Naive thymus-derived CD4-positive, alpha-beta T cell (primary cell): ENCODE results near the gene EEF1G. TPM values are rescaled to one million over a fixed set of nuclear protein-coding genes. Genes with fewer than 3 reads are reported as not detected.
A peak's percentile ranks its signal among the peaks of the same experiment; 100 is the strongest.
"Not testable (repeated sequence)": the region's sequence is repeated elsewhere in the genome, so short reads cannot be mapped to it uniquely, and the experiment has no call there.

Experiments
- ATAC-seq: fragments of 150-1000 bp; cut with Tn5 transposase; 2 replicates; pipeline ENCODE4 v1.10.0; 2021; ENCODE audit warnings: mild to moderate bottlenecking, moderate library complexity
- CTCF ChIA-PET: fragments of 350-600 bp; sonication (Branson Sonifier 250); formaldehyde crosslinking; loops from one replicate; lab custom pipeline; 2021; ENCODE audit warnings: antibody characterized with exemption; lab: Charles Lee
- POLR2A ChIA-PET: fragments of 350-600 bp; sonication (Branson Sonifier 250); formaldehyde crosslinking; loops from one replicate; lab custom pipeline; 2021; ENCODE audit warnings: antibody characterized with exemption, inconsistent platforms; lab: Charles Lee
- DNase-seq, 9 donors: peaks; one replicate each; pipeline versions ENCODE4 v3.0.0 to v3.0.0-alpha.2; 2020 to 2022; ENCODE audit warnings: mixed read lengths in 1 of 9
- H3K27ac ChIP-seq: one replicate; pipeline ENCODE4 v1.7.0; 2013; ENCODE audit warnings: mild to moderate bottlenecking, low read depth, low read length, moderate library complexity
- H3K27me3 ChIP-seq, 2 donors: one replicate each; pipeline ENCODE4 v1.7.0; 2013; ENCODE audit warnings: low read length in 2 of 2, mild to moderate bottlenecking in 2 of 2, moderate library complexity in 2 of 2; ENCODE audit not compliant: control insufficient read depth in 2 of 2, insufficient read depth in 2 of 2
- H3K36me3 ChIP-seq, 3 experiments: 1 replicate in 2 of 3; 2 replicates in 1 of 3; pipeline ENCODE4 v1.7.0; 2013; ENCODE audit warnings: low read length in 3 of 3, mild to moderate bottlenecking in 3 of 3, moderate library complexity in 1 of 3; ENCODE audit not compliant: insufficient read depth in 3 of 3, control insufficient read depth in 2 of 3
- H3K4me1 ChIP-seq, 2 donors: one replicate each; pipeline ENCODE4 v1.7.0; 2013; ENCODE audit warnings: low read length in 2 of 2, mild to moderate bottlenecking in 2 of 2, moderate library complexity in 1 of 2; ENCODE audit not compliant: control insufficient read depth in 2 of 2, insufficient read depth in 2 of 2
- H3K4me3 ChIP-seq: 2 replicates; pipeline ENCODE4 v1.7.0; 2013; ENCODE audit warnings: mild to moderate bottlenecking, low read length
- H3K9me3 ChIP-seq, 3 experiments: 1 replicate in 2 of 3; 2 replicates in 1 of 3; pipeline ENCODE4 v1.7.0; 2013; ENCODE audit warnings: low read length in 3 of 3; ENCODE audit not compliant: control insufficient read depth in 2 of 3
- H3K27ac Mint-ChIP-seq, 9 donors: one replicate each; pipeline ENCODE4 v1.8.0; 2020 to 2022; ENCODE audit warnings: mixed read lengths in 9 of 9, mild to moderate bottlenecking in 8 of 9, moderate library complexity in 5 of 9, inconsistent platforms in 2 of 9
- H3K27me3 Mint-ChIP-seq, 5 donors: one replicate each; pipeline ENCODE4 v1.8.0; 2021 to 2022; ENCODE audit warnings: mixed read lengths in 5 of 5, mild to moderate bottlenecking in 1 of 5
- H3K36me3 Mint-ChIP-seq, 5 donors: one replicate each; pipeline ENCODE4 v1.8.0; 2020 to 2022; ENCODE audit warnings: mixed read lengths in 5 of 5, mild to moderate bottlenecking in 3 of 5, inconsistent platforms in 1 of 5
- H3K4me1 Mint-ChIP-seq, 7 donors: one replicate each; pipeline ENCODE4 v1.8.0; 2020 to 2022; ENCODE audit warnings: mixed read lengths in 7 of 7, mild to moderate bottlenecking in 3 of 7, inconsistent platforms in 1 of 7
- H3K4me3 Mint-ChIP-seq, 10 donors: one replicate each; pipeline ENCODE4 v1.8.0; 2020 to 2022; ENCODE audit warnings: mild to moderate bottlenecking in 10 of 10, mixed read lengths in 10 of 10, moderate library complexity in 6 of 10, inconsistent platforms in 2 of 10
- H3K9me3 Mint-ChIP-seq, 11 donors: one replicate each; pipeline ENCODE4 v1.8.0; 2020 to 2022; ENCODE audit warnings: mixed read lengths in 11 of 11, mild to moderate bottlenecking in 4 of 11, inconsistent platforms in 1 of 11, moderate library complexity in 1 of 11
- intact Hi-C, 2 donors: fragments of 100-400 bp; cut with micrococcal nuclease; formaldehyde crosslinking; loops; one replicate each; pipeline ENCODE4 v1.15.1; 2023
- polyA plus RNA-seq, 2 donors: library from polyadenylated mRNA; unstranded; fragments of 300-500 nt; fragmentation: Illumina TruSeq; gene quantifications; one replicate each; pipeline ENCODE4 v1.2.3, GENCODE V29; 2021
- total RNA-seq, 6 experiments: library from RNA in 5 of 6; stranded (reverse) in 5 of 6; gene quantifications; 1 replicate in 5 of 6; 2 replicates in 1 of 6; pipeline ENCODE4 v1.2.3 and lab custom pipeline; 2021 to 2026

The EEF1G gene
- total and polyA plus RNA-seq, 7 experiments from 2014 or later: 1,186 to 2,550 (median 2,338) TPM

DNA sequence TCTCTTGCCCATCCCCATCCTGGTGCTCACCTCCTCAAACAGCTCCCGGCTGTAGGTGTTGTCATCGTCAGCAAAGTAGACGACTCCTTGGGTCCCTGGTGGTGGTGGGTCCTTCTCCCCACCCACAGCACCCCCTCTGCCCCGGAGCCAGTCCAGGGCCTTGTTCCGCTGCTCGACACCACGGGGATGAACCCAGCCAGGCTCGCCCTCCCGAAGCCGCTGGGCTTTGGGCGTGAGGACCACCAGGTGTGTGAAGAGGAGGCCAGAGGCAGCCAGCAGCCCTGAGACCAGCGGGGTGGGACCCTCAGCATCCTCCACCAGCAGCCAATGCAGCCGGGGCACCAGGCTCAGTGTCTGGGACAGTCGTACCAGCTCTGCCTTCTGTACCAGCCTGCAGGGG lies 43.3 kb upstream of the EEF1G start:
- Histone ChIP-seq H3K4me1 (peaks cover 11 to 15% of the 10 kb centered on the region in 2 donors), H3K36me3 (peaks cover 0 to 28% (median 0%) of the 10 kb centered on the region in 3 experiments)
- ChIA-PET CTCF (interaction anchor here (0.6 kb wide), 1 partner anchor 1590 kb away, joined by 3 read pairs; the partner anchor contains the start of gene FERMT3), POLR2A (interaction anchor here (0.7 to 10.0 kb wide), 5 partner anchors 15 to 55 kb away, joined by 3 to 94 read pairs (median 3); partner anchors contain the start of genes C11orf98, CSKMT, MTA2 and UQCC3)
- intact Hi-C loops, ATAC-seq, H3K9me3 ChIP-seq, H3K27me3 Mint-ChIP-seq, H3K9me3 Mint-ChIP-seq, H3K4me3 Mint-ChIP-seq, H3K27ac ChIP-seq, DNase-seq, H3K27me3 ChIP-seq, H3K4me3 ChIP-seq: not testable (repeated sequence)
- peak overlapping the region in 1 of 9 donors; percentile 28 for H3K27ac Mint-ChIP-seq
- peaks cover 17 to 41% (median 33%) of the 10 kb centered on the region in 7 donors for H3K4me1 Mint-ChIP-seq
- peaks cover 0 to 16% (median 5%) of the 10 kb centered on the region in 5 donors for H3K36me3 Mint-ChIP-seq

DNA sequence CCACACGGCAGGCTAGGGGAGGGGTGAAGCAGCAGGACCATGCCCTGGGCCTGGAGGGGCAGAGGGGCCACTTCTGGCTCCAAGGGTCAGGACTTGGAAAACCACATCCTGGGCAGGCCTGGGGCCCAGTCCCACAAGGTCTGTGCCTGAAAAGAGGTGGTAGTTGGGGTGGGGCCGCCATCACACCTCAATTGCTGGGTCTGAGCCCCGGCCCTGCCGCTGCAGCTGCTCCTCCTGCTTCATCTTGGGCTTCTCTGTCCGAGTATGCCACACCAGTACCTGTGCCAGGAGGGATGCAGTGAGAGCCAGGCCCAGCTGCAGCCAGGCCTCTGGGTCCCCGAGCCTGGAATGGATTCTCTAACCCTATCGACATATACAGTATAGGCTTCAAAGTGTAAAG lies 41.8 kb upstream of the EEF1G start:
- DNase-seq (no peak), ATAC-seq (no peak)
- Histone ChIP-seq H3K27ac (no peak overlapping the region), H3K4me1 (peaks cover 16 to 19% of the 10 kb centered on the region in 2 donors), H3K36me3 (peaks cover 0 to 34% (median 0%) of the 10 kb centered on the region in 3 experiments), H3K9me3 (no peaks in the 10 kb centered on the region), H3K27me3 (no peaks in the 10 kb centered on the region), H3K4me3 (no peak overlapping the region)
- Mint-ChIP-seq H3K36me3 (peaks cover 0 to 12% (median 5%) of the 10 kb centered on the region in 5 donors), H3K9me3 (no peaks in the 10 kb centered on the region), H3K27ac (peak overlapping the region in 2 of 9 donors; percentile 94), H3K4me3 (no peak overlapping the region), H3K27me3 (no peaks in the 10 kb centered on the region), H3K4me1 (peaks cover 14 to 43% (median 36%) of the 10 kb centered on the region in 7 donors)
- ChIA-PET POLR2A (interaction anchor here (0.8 to 1.3 kb wide), 4 partner anchors 24 to 50 kb away, joined by 3 to 5 read pairs (median 3); partner anchors contain the start of genes C11orf98, CSKMT, INTS5 and TUT1), CTCF (interaction anchor here (0.9 kb wide), 1 partner anchor 24 kb away, joined by 3 read pairs; the partner anchor contains the start of gene TUT1)
- intact Hi-C loops: no loop called here

GRCh38 chr11:62614275-62614674 lies 40.6 kb upstream of the EEF1G start:
- H3K27me3 ChIP-seq: no peaks in the 10 kb centered on the region
- CTCF ChIA-PET: interaction anchor here (1.8 to 4.1 kb wide), 2 partner anchors 22 to 34 kb away, joined by 6 to 27 read pairs; partner anchors contain the start of gene TUT1
- Mint-ChIP-seq H3K36me3 (peaks cover 0 to 17% (median 4%) of the 10 kb centered on the region in 5 donors), H3K27me3 (no peaks in the 10 kb centered on the region), H3K4me3 (peak overlapping the region in 6 of 10 donors; percentile 31 to 99 (median 58)), H3K9me3 (no peaks in the 10 kb centered on the region), H3K4me1 (peaks cover 25 to 46% (median 40%) of the 10 kb centered on the region in 7 donors), H3K27ac (peak overlapping the region; percentile 73 to 95 (median 89))
- no peak overlapping the region for H3K4me3 ChIP-seq
- H3K27ac ChIP-seq: no peak overlapping the region
- no peaks in the 10 kb centered on the region for H3K9me3 ChIP-seq
- ATAC-seq (no peak), DNase-seq (no peak)
- POLR2A ChIA-PET: interaction anchor here (0.7 to 12.0 kb wide), 5 partner anchors 7 to 237 kb away, joined by 3 to 219 read pairs (median 64); partner anchors contain the start of genes B3GAT3, C11orf98, CSKMT and GANAB
- intact Hi-C loops: loop anchor here in 1 of 2 donors (5.0 kb wide), 1 partner anchor 228 kb away; no protein-coding TSS in a partner anchor
- peaks cover 0 to 38% (median 0%) of the 10 kb centered on the region in 3 experiments for H3K36me3 ChIP-seq
- peaks cover 16 to 28% of the 10 kb centered on the region in 2 donors for H3K4me1 ChIP-seq

- intact Hi-C loops: loop anchor here (2.0 to 5.0 kb wide), 3 partner anchors 33 to 229 kb away; partner anchors contain the start of genes C11orf98 (in 1 of the 2), CSKMT (in 1 of the 2) and GANAB (in 1 of the 2)
- H3K4me1 ChIP-seq: peaks cover 19 to 29% of the 10 kb centered on the region in 2 donors
Measured at GRCh38 chr11:62613291-62613778, 39.6 kb upstream of the EEF1G start.

DNA sequence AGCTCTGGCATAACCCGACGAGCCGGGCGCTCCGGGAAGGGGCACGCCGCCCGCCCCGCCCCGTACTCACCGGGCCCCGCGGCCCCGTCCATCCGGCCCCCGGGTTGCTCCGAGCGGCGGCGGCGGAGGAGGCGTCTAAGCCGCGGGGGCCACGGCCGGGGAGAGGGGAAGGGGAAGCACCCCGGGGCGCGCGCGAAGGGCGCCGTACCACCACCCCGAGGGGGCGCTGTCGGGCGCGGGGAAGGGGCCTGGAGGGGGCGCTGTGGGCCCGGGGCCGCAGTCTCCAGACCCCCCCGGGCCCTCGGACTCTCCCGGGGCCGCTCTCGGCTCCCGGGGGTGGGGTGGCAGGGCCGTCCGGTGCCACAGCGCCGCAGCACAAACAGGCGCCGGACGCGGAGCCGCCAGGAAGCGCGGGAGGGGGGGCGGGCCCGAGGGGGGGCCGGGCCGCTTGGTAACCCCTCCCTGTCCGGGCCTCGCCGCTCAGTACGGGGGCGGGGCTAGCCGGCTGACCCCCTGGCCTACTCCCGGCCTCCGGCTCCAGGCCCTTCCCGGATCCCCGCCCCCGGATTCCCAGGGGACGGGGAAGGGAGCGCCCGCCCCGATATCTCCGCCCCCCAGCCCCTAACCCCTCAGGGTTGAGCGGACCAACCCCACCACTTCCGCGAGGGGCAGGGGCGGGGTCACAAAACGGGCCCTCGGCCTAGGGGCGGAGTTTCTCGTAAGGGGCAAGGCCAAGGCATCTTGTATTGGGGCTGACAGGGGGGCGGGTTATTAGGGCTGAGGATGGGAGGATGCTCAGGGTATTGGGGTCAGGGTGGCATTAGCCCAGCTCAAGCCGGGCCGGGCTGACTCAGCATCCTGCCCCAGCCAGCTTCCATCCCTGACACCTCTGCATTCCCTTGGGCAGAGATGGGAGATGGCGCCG lies 38.9 kb upstream of the EEF1G start, which contains the start of the genes EML3 and ROM1:
EML3 (minus strand) TSS at position 410 of the 925 bp plus-strand sequence; CDS start at position 92, 318 bp downstream.
ROM1 (plus strand) TSS at position 892 of the 925 bp plus-strand sequence; CDS start at position 917, 25 bp downstream.
- peaks cover 0 to 26% (median 5%) of the 10 kb centered on the region in 5 donors for H3K36me3 Mint-ChIP-seq
- Histone ChIP-seq H3K4me3 (peak within 1 kb of the TSS; percentile 99), H3K9me3 (no peaks in the 10 kb centered on the region), H3K27ac (peak within 1 kb of the TSS; percentile 92), H3K36me3 (peaks cover 0 to 53% (median 0%) of the 10 kb centered on the region in 3 experiments), H3K4me1 (peaks cover 19 to 32% of the 10 kb centered on the region in 2 donors), H3K27me3 (no peaks in the 10 kb centered on the region)
- H3K27me3 Mint-ChIP-seq: no peaks in the 10 kb centered on the region
- no peaks in the 10 kb centered on the region for H3K9me3 Mint-ChIP-seq
- CTCF ChIA-PET: interaction anchor here (0.5 to 4.1 kb wide), 13 partner anchors 9 to 87 kb away, joined by 3 to 27 read pairs (median 4); partner anchors contain the start of genes B3GAT3, C11orf98, CSKMT and EEF1G
- peaks cover 31 to 56% (median 48%) of the 10 kb centered on the region in 7 donors for H3K4me1 Mint-ChIP-seq
- POLR2A ChIA-PET: interaction anchor here (0.6 to 12.0 kb wide), 19 partner anchors 9 to 1224 kb away, joined by 3 to 219 read pairs (median 8); partner anchors contain the start of genes B3GAT3, C11orf98, CSKMT and GANAB
- intact Hi-C loops: loop anchor here (1.0 to 5.0 kb wide), 15 partner anchors 10 to 230 kb away; partner anchors contain the start of genes C11orf98 (in 2 of the 2), CSKMT (in 2 of the 2), GANAB (in 2 of the 2) and MTA2 (in 1 of the 2)
- ATAC-seq (peak; percentile 90), DNase-seq (peak; percentile 74 to 96 (median 83))
- peak within 1 kb of the TSS; percentile 89 to 100 (median 96) for H3K4me3 Mint-ChIP-seq
- H3K27ac Mint-ChIP-seq: peak within 1 kb of the TSS; percentile 93 to 100 (median 97)

More at GRCh38 chr11:62613291-62613778, 39.6 kb upstream of the EEF1G start:
- no peaks in the 10 kb centered on the region for H3K9me3 ChIP-seq
- peak overlapping the region; percentile 92 for H3K27ac ChIP-seq
- CTCF ChIA-PET: interaction anchor here (0.5 to 4.1 kb wide), 7 partner anchors 12 to 87 kb away, joined by 3 to 27 read pairs (median 3); partner anchors contain the start of genes C11orf98, CSKMT, MTA2 and TUT1
- no peak overlapping the region for H3K4me3 ChIP-seq
- H3K27me3 Mint-ChIP-seq: no peaks in the 10 kb centered on the region
- H3K4me3 Mint-ChIP-seq: peak overlapping the region; percentile 47 to 99 (median 70)
- H3K9me3 Mint-ChIP-seq: no peaks in the 10 kb centered on the region
- no peak for DNase-seq
- peaks cover 31 to 49% (median 41%) of the 10 kb centered on the region in 7 donors for H3K4me1 Mint-ChIP-seq
- no peak for ATAC-seq
- POLR2A ChIA-PET: interaction anchor here (0.6 to 12.0 kb wide), 8 partner anchors 8 to 1225 kb away, joined by 3 to 219 read pairs (median 8); partner anchors contain the start of genes B3GAT3, C11orf98, CSKMT and GANAB
- H3K27ac Mint-ChIP-seq: peak overlapping the region; percentile 64 to 95 (median 89)
- H3K36me3 ChIP-seq: peaks cover 0 to 47% (median 0%) of the 10 kb centered on the region in 3 experiments
- H3K27me3 ChIP-seq: no peaks in the 10 kb centered on the region
- peaks cover 0 to 19% (median 0%) of the 10 kb centered on the region in 5 donors for H3K36me3 Mint-ChIP-seq
